Measurements from ENCODE around the gene KYNU. TPM values are rescaled to one million over a fixed set of nuclear protein-coding genes. Genes with fewer than 3 reads are reported as not detected.
"Not testable (repeated sequence)": the region's sequence is repeated elsewhere in the genome, so short reads cannot be mapped to it uniquely, and the experiment has no call there.

The KYNU gene
- total RNA-seq, 4 donors from 2014 or later, result 0.63 to 8.7 (median 4.2) TPM

DNA sequence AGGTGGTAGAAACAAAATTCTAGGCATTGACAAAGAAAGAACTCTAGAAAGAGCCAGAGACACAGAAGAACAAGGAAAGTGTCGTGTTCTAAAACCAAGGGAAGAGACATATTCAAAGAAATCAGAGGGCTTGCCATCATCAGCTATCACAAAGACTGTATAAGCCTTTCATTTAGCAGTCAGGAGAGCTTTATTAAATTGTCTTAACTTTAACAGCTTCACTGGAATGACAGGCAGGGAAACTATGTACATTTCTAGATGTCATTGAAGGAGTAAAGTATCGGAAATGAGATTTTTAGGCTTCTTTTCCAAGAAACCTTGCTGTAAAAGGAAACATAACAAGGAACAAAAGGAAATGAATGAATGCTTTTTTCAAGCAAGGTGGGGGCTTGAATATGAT is 15.8 kb downstream of the KYNU start:
- no peak for DNase-seq (ENCODE audit: low spot score in 2 of 2)
- no peaks in the 10 kb centered on the region for H3K27me3 ChIP-seq
- no peaks in the 10 kb centered on the region for H3K9me3 ChIP-seq
- WGBS, 2 donors, result 92 to 95% methylated on average over 2 of the region's 2 CpGs
- H3K4me1 ChIP-seq, result no peaks in the 10 kb centered on the region
- no peak overlapping the region for H3K4me3 ChIP-seq
- no peak overlapping the region for H3K27ac ChIP-seq
- no peaks in the 10 kb centered on the region for H3K36me3 ChIP-seq
- TF ChIP-seq, protein P1, sequence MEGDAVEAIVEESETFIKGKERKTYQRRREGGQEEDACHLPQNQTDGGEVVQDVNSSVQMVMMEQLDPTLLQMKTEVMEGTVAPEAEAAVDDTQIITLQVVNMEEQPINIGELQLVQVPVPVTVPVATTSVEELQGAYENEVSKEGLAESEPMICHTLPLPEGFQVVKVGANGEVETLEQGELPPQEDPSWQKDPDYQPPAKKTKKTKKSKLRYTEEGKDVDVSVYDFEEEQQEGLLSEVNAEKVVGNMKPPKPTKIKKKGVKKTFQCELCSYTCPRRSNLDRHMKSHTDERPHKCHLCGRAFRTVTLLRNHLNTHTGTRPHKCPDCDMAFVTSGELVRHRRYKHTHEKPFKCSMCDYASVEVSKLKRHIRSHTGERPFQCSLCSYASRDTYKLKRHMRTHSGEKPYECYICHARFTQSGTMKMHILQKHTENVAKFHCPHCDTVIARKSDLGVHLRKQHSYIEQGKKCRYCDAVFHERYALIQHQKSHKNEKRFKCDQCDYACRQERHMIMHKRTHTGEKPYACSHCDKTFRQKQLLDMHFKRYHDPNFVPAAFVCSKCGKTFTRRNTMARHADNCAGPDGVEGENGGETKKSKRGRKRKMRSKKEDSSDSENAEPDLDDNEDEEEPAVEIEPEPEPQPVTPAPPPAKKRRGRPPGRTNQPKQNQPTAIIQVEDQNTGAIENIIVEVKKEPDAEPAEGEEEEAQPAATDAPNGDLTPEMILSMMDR (IDR thresholded peaks at IDR 0.05), result no peak
- TF ChIP-seq POLR2A (IDR thresholded peaks at IDR 0.05) (no peak), EP300 (IDR thresholded peaks at IDR 0.05) (no peak)

DNA sequence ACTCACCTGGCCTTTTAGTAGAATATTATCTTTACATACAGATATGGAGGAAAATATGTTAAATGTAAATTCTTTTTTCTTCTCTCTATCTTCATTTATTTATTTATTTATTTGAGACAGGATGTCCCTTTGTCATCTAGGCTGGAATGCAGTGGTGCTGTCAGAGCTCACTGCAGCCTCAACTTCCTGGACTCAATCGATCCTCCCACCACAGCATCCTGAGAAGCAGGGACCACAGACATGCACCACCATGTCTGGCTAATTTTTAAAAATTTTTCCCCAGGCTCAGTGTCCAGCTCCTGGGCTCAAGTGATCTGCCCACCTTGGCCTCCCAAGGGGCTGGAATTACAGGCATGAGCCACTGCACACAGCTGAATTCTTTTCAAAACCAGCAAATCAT is 20.3 kb downstream of the KYNU start:
- Histone ChIP-seq H3K27me3 (no peaks in the 10 kb centered on the region), H3K27ac (no peak overlapping the region), H3K4me1 (no peaks in the 10 kb centered on the region), H3K36me3 (no peaks in the 10 kb centered on the region), H3K9me3 (no peaks in the 10 kb centered on the region), H3K4me3 (no peak overlapping the region)
- WGBS, 2 donors, result 33 to 35% methylated on average over 1 of the region's 1 CpG
- no peak for DNase-seq (ENCODE audit: low spot score in 2 of 2)
- TF ChIP-seq POLR2A (IDR thresholded peaks at IDR 0.05), result no peak
- no peak for TF ChIP-seq EP300 (IDR thresholded peaks at IDR 0.05)
- TF ChIP-seq, protein P1 (IDR thresholded peaks at IDR 0.05), result no peak

DNA sequence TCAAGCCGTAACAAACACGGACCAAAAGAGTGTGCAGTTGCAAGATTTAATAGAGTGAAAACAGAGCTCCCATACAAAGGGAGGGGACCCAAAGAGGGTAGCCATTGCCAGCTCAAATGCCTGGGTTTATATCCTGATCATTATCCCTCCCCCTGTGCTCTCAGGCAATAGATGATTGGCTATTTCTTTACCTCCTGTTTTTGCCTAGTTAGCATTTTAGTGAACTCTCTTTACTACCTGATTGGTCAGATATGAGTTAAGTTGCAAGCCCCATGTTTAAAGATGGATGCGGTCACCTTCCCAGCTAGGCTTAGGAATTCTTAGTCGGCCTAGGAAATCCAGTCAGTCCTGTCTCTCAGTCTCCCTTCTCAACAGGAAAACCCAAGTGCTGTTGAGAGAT is 22.9 kb downstream of the KYNU start:
- not testable (repeated sequence) for H3K9me3 ChIP-seq; H3K4me1 ChIP-seq; H3K4me3 ChIP-seq; H3K27ac ChIP-seq; DNase-seq (ENCODE audit: low spot score in 2 of 2); H3K27me3 ChIP-seq; H3K36me3 ChIP-seq
- 91 to 98% methylated on average over 4 of the region's 4 CpGs for WGBS, 2 donors

DNA sequence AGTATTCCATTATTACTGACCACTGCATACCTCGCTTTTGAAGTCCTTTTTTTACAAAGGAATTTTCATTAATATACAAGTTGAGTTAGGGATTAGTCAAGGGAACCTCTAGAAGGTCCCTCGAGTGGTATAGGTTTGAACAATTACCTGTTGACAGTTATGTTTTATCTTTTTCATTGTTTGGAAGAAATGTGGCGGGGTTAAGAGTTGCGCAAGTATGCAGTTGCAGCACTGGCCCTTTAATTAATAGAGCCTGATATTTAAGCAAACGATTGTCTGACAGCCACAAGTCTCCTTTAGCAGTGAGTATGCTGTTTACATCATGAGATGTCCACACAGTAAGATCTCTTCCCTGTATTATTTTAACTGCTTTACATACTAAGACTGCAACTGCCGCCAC is 24.3 kb downstream of the KYNU start:
- Histone ChIP-seq H3K36me3 (no peaks in the 10 kb centered on the region), H3K27ac (no peak overlapping the region), H3K27me3 (no peaks in the 10 kb centered on the region), H3K9me3 (no peaks in the 10 kb centered on the region), H3K4me3 (no peak overlapping the region), H3K4me1 (no peaks in the 10 kb centered on the region)
- TF ChIP-seq, protein P1 (IDR thresholded peaks at IDR 0.05), result no peak
- TF ChIP-seq POLR2A (IDR thresholded peaks at IDR 0.05) (no peak), EP300 (IDR thresholded peaks at IDR 0.05) (no peak)
- DNase-seq (ENCODE audit: low spot score in 2 of 2), result no peak
- 82 to 85% methylated on average over 6 of the region's 6 CpGs for WGBS, 2 donors

DNA sequence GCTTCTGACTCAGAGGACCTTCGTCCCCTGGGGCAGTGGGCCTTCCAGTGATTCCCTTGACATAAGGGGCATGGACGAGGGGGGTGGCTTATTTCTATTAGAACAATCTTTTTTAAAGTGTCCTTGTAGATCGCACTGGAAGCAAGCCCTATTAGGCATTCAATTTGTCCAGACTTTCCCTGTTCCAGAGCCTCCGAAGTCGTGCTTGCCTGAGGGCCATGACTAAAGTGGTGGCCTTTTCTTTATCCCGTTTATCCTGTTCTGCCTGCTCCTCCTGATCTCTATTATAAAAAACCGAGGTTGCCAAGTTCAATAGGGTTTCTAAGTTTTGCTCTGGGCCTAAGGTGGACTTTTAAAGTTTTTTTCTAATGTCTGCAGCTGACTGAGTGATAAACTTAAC is 26.3 kb downstream of the KYNU start:
- not testable (repeated sequence) for H3K4me1 ChIP-seq; DNase-seq (ENCODE audit: low spot score in 2 of 2); H3K4me3 ChIP-seq; H3K27me3 ChIP-seq; H3K27ac ChIP-seq; H3K36me3 ChIP-seq; H3K9me3 ChIP-seq
- 81% methylated on average over 6 to 7 of the region's 7 CpGs for WGBS, 2 donors

DNA sequence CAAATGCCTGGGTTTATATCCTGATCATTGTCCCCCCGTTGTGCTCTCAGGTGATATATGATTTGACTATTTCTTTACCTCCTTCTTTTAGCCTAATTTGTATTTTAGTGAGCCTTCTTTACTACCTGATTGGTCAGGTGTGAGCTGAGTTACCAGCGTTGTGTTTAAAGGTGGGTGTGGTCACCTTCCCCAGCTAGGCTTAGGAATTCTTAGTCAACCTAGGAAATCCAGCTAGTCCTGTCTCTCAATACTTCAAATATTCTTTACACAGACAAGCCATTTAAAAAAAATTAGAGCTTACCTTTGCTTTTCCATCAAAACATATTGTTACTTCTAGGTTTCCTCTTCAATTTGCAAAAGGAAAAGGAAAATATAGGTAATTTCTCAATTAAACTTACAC is 30.2 kb downstream of the KYNU start:
- H3K9me3 ChIP-seq, result no peaks in the 10 kb centered on the region

More for the DNA sequence above, 30.2 kb downstream of the KYNU start:
- H3K4me3 ChIP-seq, result no peak overlapping the region
- WGBS, 2 donors, result 89 to 91% methylated on average over 2 of the region's 2 CpGs
- no peaks in the 10 kb centered on the region for H3K4me1 ChIP-seq
- no peaks in the 10 kb centered on the region for H3K36me3 ChIP-seq
- TF ChIP-seq POLR2A (IDR thresholded peaks at IDR 0.05) (no peak), EP300 (IDR thresholded peaks at IDR 0.05) (no peak)
- TF ChIP-seq, protein P1 (IDR thresholded peaks at IDR 0.05), result no peak
- H3K27ac ChIP-seq, result no peak overlapping the region
- DNase-seq (ENCODE audit: low spot score in 2 of 2), result no peak
- H3K27me3 ChIP-seq, result no peaks in the 10 kb centered on the region

All from tibial nerve (tissue), 4 donors.